Glomerular visceral epithelial cell (primary cell): ENCODE data around the gene SH2D7.
A peak's percentile ranks its signal among the peaks of the same experiment; 100 is the strongest.

ENCODE experiments used
- DNase-seq: peaks from one replicate; pipeline ENCODE4 v3.0.0-alpha.2; 2016; ENCODE audit errors: extremely low spot score

The SH2D7 gene

GRCh38 chr15:78061963-78062427, 30.4 kb upstream of the SH2D7 start:
- peak; percentile 38 for DNase-seq

DNA sequence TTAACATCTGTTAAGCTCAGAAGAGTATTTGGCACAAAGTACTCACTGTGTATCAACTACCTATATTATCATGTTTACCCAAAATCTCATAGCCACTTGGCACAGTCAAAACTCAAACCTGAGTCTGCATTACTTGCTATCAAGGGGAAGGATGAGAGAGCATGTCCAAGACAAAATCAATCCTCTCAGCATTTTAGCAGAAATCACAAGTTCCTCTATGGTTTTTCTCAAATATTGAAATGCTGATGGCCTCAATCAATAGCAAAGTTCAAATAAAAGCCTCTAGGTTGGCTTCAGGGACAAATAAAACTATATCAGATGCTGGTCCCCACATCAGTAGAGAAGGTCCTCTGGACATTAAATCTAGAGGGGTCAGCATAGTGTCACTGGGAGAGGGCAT, 29.1 kb upstream of the SH2D7 start:
- no peak for DNase-seq

DNA sequence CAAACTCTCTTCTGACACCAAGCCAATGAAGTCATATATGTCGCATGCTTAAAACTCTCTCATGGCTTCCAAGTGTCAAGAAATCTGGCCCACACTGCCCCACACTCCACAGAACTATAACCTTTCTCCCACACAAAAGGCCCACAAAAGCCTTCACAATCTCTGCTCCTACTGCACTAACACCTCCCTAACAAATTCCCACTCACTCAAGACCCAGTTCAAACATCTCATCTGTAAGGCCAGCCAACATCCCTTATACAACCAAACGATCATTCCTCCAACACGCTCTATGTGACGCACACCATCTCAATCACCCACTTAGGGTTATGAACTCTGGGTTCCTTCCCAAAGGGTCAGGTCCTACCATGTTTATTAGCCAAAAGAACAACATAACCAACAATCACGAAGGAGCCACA, 28.4 kb upstream of the SH2D7 start:
- DNase-seq = no peak

- no peak for DNase-seq
These were observed 27.8 kb upstream of the SH2D7 start for GRCh38 chr15:78064544-78064943.

DNA sequence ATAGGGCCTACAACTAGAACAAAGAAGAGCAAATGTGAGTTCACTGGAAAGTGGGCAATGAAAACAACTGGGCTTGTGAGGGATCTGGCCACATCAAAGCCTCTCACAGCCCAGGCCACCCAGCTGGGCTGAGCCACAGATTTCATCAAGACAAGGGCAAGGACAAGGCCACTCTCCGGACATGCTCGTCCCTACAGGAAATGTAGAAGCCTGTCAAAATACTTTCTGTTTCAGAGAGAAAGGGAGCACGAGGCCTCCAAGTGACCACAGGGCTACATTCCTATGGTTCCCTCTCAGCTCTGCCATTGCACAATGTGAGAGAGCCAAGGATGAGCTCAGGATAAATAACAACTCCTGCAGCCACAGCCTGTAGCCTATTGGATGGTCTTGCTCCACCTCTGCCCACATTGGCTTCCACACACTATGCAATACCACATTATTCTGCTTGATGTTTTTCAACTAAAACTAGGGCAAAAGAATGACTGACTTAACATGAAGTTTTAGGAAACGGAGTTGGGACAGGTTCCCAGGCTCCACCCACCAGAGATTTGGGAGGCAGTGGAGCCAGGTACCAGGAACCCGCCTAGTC, 27.0 kb upstream of the SH2D7 start:
- DNase-seq = peak; percentile 96

- peak; percentile 65 for DNase-seq
These were observed 26.1 kb upstream of the SH2D7 start for GRCh38 chr15:78065973-78066946.

DNA sequence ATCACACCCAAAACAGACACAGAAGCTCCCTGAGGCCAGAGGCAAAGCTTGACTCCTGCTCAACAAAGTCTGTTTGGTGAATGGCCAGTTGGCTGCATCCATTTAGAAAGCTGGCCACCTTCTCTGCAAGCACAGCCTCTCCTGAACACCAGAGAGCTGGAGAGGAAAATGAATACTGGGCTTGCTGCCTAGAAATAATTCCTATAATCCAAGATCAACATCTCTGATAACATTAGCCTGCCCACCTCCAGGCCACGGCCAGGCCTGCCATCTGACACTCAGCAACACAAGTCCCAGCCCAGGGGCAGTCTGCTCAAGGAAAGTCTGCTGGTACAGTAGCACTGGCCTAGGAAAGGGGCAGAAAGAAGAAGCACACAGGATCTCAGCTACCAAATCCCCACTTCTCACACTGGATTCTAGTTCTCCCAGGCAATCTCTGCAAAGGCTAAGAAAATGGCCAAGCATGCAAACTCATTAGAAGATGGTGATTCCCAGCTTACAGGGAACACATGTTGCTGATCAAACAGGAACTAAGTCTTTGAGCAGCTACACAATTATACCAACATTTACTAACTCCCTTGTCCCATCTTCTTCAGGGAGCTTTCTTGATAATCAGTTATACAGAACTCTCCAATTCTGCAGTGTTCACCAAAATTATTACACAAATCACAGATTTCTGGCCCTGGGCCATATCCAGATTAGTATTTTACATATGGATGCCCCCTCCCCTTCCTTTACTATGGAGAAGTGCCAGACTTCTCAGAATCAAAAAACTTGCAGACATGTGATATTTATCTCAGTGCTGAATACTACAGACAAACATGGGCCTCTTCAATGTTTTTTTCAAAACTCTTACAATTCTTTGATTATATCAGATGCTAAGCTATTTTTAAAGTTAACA, 24.8 kb upstream of the SH2D7 start:
- no peak for DNase-seq

DNA sequence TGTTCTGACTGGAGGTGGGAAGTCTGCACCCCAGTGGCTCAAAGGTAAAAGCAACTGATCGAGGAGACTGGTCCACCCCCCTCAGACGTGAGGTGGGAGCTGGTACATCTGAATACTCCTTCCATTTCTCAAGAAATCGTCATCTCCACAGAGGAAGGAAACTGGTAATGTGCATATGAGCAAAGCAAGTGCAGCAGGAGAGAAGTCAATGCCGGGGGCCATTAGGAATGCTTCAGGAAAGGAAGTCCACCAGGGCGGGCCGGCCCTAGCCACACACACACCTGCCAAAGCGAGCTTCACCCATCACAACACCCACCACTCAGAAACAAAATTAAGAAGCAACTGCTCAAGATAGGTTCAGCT, 23.3 kb upstream of the SH2D7 start:
- DNase-seq = no peak

DNA sequence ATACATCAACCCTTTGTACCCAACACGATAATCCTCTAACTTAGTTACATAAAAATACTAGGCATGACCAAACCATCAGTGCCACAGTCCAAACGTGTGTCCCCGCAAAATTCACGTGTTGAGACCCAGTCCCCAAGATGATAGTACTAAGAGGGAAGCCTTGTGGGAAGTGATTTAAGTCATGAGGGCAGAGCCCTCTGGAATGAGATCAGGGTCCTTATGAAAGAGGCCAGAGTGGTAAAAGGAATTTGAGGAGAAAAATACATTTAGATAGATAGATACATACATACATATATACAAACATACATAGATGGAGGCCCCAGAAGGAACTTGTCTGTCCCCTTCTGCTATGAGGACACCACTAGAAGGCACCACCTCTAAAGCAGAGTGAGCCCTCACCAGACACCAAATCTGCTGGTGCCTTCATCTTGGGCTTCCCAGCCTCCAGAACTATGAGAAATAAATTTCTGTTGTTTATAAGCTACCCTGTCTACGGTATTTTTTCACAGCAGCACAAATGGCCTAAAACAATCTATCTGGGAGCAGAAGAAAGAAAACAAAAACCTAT, 22.8 kb upstream of the SH2D7 start:
- no peak for DNase-seq

DNA sequence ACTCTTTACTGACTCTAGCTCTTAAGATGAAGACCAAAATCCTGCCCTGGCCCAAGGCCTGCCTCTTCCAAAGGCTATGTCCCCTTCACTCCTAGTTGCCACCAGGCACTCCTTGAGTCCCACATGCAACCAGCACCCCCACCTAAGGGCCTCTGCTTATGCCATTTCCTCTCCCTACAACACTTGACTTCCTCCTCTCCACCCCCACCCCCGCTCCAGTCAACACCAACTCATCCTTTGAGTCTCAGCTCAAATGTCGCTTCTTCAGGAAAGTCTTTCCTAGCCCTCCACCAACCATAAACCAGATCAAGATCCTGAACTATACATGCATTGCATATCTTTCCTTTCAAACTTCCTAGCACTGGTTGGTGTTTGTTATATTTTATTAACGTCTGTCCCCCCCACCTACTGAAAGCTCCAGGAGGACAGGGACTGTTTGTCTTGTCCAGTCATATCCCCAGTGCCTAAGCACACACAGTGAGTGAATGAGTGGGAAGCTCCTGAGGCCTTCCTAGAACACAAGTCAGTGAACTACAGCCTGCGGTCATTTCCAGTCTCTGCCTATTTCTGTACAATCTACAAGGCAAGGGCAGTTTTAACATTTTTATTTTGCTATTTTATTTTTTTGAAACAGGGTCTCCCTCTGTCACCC, 22.2 kb upstream of the SH2D7 start:
- no peak for DNase-seq

DNA sequence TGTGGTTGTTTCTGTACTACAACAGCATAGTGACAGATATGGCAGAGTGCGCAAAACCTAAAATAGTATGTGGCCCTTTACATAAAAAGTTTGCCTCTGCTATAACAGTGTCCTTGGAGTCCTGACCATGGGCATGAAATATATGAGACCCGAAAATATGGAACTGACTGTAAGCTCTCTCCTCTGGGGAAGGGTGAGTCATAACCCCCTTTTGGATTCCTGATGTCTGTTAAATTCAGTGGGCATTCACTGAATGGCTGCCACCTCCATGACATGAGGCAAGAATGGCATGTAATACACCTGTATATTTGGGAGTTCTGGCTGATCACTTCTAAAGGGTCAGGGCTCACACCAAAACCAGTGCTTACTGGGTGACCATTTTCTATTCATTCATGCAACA, 21.0 kb upstream of the SH2D7 start:
- no peak for DNase-seq

- no peak for DNase-seq
These were observed 20.1 kb upstream of the SH2D7 start for GRCh38 chr15:78072080-78072892.

DNA sequence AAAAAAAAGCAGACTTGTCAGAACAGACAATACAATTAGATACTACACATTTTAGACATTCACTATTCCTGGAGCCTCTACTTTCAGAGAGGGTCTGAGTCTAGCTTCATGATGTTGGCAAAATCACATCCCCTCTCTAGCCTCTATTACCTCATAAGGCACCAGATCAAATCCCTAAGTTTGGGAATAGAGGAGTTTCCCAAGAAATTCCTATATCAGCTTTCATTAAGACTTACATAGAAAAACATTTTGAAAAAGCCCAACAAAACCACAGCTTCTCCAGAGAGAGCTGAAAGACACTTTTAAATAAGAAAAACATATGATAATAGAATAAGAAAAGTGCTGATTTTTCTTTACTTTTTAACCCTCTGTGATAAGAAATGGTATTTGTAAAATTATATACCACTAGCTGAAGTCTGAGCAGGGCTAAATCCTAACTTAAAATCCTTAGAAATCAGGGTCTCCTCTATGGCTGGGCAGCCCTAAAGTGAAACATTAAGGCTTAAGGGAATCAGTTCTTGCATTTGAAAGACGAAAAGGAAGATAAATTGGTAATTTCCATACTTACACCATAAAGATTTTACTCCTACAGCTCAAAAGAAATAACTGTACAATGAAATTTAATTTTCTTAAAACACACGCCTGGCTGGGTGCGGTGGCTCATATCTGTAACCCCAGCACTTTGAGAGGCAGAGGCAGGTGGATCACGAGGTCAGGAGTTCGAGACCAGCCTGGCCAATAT, 19.1 kb upstream of the SH2D7 start:
- no peak for DNase-seq

GRCh38 chr15:78075490-78076230, 16.7 kb upstream of the SH2D7 start:
- DNase-seq = peak; percentile 74

DNA sequence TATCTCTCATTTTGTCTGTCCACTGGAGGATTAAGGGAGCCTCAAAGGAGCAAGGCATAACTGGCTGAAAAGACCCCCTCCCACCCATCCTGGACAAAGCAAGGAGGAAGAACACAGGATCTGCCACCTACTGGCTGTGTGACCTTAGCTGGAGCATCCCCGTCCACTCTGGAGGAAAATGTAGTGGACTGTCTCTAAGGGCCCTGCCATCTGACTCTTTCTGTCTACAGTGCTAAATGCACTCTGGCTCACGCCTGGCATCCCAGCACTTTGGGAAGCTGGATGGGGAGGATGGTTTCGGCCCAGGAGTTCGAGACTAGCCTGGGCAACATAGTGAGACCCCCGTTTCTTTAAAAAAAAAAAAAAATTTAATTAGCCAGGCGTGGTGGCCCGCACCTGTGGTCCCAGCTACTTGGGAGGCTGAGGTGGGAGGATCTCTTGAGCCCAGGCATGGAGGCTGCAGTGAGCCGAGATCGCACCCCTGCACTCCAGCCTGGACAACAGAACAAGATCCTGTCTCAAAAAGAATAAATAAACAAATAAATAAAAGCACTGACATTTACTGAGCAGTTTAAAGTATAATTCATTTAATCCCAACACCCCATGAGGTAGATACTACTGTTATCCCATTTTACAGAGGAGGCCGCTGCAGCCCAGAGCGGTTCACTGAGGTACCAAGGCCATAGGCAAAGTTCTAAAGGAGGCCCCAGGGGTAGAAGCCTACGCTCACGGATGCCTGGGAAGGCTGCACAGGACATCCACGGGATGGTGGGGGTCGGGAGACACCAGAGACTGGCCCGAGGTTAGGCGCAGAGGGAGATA, 15.9 kb upstream of the SH2D7 start:
- no peak for DNase-seq

DNA sequence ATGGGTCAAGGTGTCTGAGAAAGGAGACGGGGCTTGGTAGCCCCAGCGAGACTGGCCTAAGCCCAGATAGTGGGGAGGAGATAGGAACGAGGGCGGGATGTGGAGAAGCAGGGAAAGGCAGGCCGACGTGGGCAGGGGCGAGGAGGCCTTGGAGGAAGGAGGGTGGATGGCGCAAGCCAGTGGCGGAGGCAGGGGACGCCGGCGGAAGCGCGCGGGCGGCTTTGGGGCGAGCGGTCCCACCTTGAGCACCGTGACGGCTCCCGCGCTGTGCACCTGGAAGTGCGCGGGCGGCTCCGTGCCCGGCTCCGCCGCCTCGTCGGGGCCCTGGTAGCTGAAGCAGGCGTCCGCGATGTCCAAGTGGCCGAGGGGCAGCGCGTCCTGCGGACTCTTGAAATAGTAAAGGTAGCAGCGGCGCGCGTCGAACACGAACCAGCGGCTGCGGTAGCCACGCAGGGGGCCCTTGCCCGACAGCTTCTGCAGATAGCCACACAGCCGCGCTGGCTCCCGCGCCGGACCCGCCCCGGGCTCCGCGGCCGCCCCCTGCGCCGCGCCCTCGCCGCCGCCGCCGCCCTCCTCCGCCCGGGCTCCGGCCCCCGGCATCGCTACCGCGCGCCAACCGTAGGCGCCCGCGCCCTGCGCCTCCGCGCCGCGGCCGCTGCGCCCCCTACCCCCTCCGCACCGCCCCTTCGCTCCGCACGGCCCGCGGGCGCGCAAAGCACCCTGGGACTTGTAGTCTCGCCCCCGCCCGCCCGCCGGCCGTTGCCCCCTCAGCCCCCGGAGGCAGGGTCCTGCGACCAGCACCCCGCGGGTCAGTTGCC, 15.1 kb upstream of the SH2D7 start, which contains the start of gene TBC1D2B:
TSS of gene TBC1D2B (minus strand) at position 659 of the 818 bp plus-strand sequence. CDS start at position 600, 59 bp downstream.
- peak; percentile 53 for DNase-seq

GRCh38 chr15:78077871-78078210, 14.5 kb upstream of the SH2D7 start:
- DNase-seq = no peak
